IMR-90 (cell line): ENCODE data around the gene HSPA12A. TPM values are rescaled to one million over a fixed set of nuclear protein-coding genes. Genes with fewer than 3 reads are reported as not detected.
A peak's percentile ranks its signal among the peaks of the same experiment; 100 is the strongest.

Experiments
- ATAC-seq: fragments of 200-7000 bp; cut with Tn5 transposase; 2 replicates; pipeline ENCODE4 v1.9.1; 2020; ENCODE audit warnings: low read depth, mild to moderate bottlenecking, moderate library complexity
- BruUV-seq: library from RNA; stranded (reverse); fragments of 400-500 nt; replicated peaks from 2 replicates; lab custom pipeline; 2021; lab: Mats Ljungman, UMichigan
- CTCF ChIA-PET: fragments of 300-600 bp; formaldehyde crosslinking; extraction: SDS; loops from one replicate; lab custom pipeline; 2021; ENCODE audit warnings: antibody characterized with exemption; lab: Yijun Ruan, JAX
- POLR2A ChIA-PET: fragments of 300-600 bp; sonication (Branson Sonifier 250); formaldehyde crosslinking; loops from one replicate; lab custom pipeline; 2022; ENCODE audit warnings: antibody characterized with exemption; ENCODE audit not compliant: unreplicated experiment; lab: Charles Lee
- DNase-seq: peaks from one replicate; pipeline ENCODE4 v3.0.0; 2013
- H2AFZ ChIP-seq: replicated peaks from 2 replicates; pipeline ENCODE3; 2013; ENCODE audit warnings: low read length, mild to moderate bottlenecking; ENCODE audit not compliant: poor library complexity
- H2AK5ac ChIP-seq: 2 replicates; pipeline ENCODE4 v1.6.1; 2013; ENCODE audit warnings: low read depth, low read length, inconsistent platforms
- H2AK9ac ChIP-seq: replicated peaks from 2 replicates; pipeline ENCODE3; 2013; ENCODE audit warnings: mild to moderate bottlenecking, low read depth, low read length, moderate library complexity; ENCODE audit not compliant: poor library complexity
- H2BK120ac ChIP-seq: 2 replicates; pipeline ENCODE4 v1.6.1; 2013; ENCODE audit warnings: low read depth, low read length, inconsistent platforms
- H2BK15ac ChIP-seq: 3 replicates; pipeline ENCODE4 v1.6.1; 2013; ENCODE audit warnings: low read depth, low read length, inconsistent platforms
- H2BK20ac ChIP-seq: 2 replicates; pipeline ENCODE4 v1.6.1; 2013; ENCODE audit warnings: low read depth, mild to moderate bottlenecking, inconsistent platforms, low read length, moderate library complexity
- H2BK5ac ChIP-seq: 2 replicates; pipeline ENCODE4 v1.6.1; 2013; ENCODE audit warnings: mild to moderate bottlenecking, low read depth, low read length, inconsistent platforms; ENCODE audit not compliant: poor library complexity, severe bottlenecking
- H3K14ac ChIP-seq: replicated peaks from 2 replicates; pipeline ENCODE4 v1.6.1; 2013; ENCODE audit warnings: low read depth, low read length, inconsistent platforms
- H3K18ac ChIP-seq: 2 replicates; pipeline ENCODE4 v1.6.1; 2013; ENCODE audit warnings: low read depth, low read length, control low read depth
- H3K23ac ChIP-seq: 2 replicates; pipeline ENCODE4 v1.6.1; 2013; ENCODE audit warnings: low read depth, low read length, inconsistent platforms
- H3K27ac ChIP-seq: 2 replicates; pipeline ENCODE4 v1.5.1; 2013; ENCODE audit warnings: mild to moderate bottlenecking, control low read depth, low read length; ENCODE audit not compliant: insufficient read depth
- H3K27me3 ChIP-seq: 2 replicates; pipeline ENCODE4 v1.6.1; 2013; ENCODE audit warnings: low read length; ENCODE audit not compliant: control insufficient read depth, insufficient read depth
- H3K36me3 ChIP-seq: 2 replicates; pipeline ENCODE4 v1.6.1; 2013; ENCODE audit warnings: low read length, mixed read lengths; ENCODE audit not compliant: control insufficient read depth, insufficient read depth
- H3K4ac ChIP-seq: 2 replicates; pipeline ENCODE4 v1.6.1; 2013; ENCODE audit warnings: low read depth, low read length, inconsistent platforms
- H3K4me1 ChIP-seq: 2 replicates; pipeline ENCODE4 v1.6.1; 2013; ENCODE audit warnings: low read length, mixed read lengths; ENCODE audit not compliant: control insufficient read depth, insufficient read depth
- H3K4me2 ChIP-seq: 2 replicates; pipeline ENCODE4 v1.6.1; 2013; ENCODE audit warnings: low read depth, mild to moderate bottlenecking, control low read depth, low read length, moderate library complexity
- H3K4me3 ChIP-seq: 2 replicates; pipeline ENCODE4 v1.5.1; 2013; ENCODE audit warnings: low read depth, mild to moderate bottlenecking, control low read depth, low read length, moderate library complexity; ENCODE audit not compliant: insufficient read depth
- H3K56ac ChIP-seq: 2 replicates; pipeline ENCODE4 v1.6.1; 2013; ENCODE audit warnings: low read length, inconsistent platforms; ENCODE audit not compliant: insufficient read depth; ENCODE audit errors: extremely low read depth
- H3K79me1 ChIP-seq, 2 experiments: 2 replicates each; pipeline ENCODE4 v1.6.1; 2013; ENCODE audit warnings: low read length in 2 of 2, inconsistent platforms in 1 of 2, low read depth in 1 of 2
- H3K9ac ChIP-seq: 2 replicates; pipeline ENCODE4 v1.6.1; 2013; ENCODE audit warnings: low read depth, low read length, control low read depth
- H3K9me1 ChIP-seq: 2 replicates; pipeline ENCODE4 v1.6.1; 2013; ENCODE audit warnings: low read length, inconsistent platforms; ENCODE audit not compliant: insufficient read depth
- H3K9me3 ChIP-seq: 2 replicates; pipeline ENCODE4 v1.6.1; 2013; ENCODE audit warnings: low read length; ENCODE audit not compliant: control insufficient read depth, insufficient read depth
- H4K20me1 ChIP-seq: 2 replicates; pipeline ENCODE4 v1.6.1; 2013; ENCODE audit warnings: low read length, inconsistent platforms; ENCODE audit not compliant: insufficient read depth
- H4K5ac ChIP-seq: 2 replicates; pipeline ENCODE4 v1.6.1; 2013; ENCODE audit warnings: mild to moderate bottlenecking, low read depth, low read length, control low read depth
- H4K8ac ChIP-seq, 2 experiments: 2 replicates each; pipeline ENCODE4 v1.6.1; 2013; ENCODE audit warnings: low read depth in 2 of 2, low read length in 2 of 2, control low read depth in 1 of 2, inconsistent platforms in 1 of 2
- H4K91ac ChIP-seq: 2 replicates; pipeline ENCODE4 v1.6.1; 2013; ENCODE audit warnings: low read depth, low read length, inconsistent platforms; ENCODE audit not compliant: insufficient read depth
- BHLHE40 ChIP-seq: fragments of 150-350 bp; IDR thresholded peaks from 2 replicates; pipeline ENCODE4 v1.6.1; 2016; ENCODE audit warnings: mild to moderate bottlenecking, low read depth, low read length
- MAZ ChIP-seq: IDR thresholded peaks from 2 replicates; pipeline ENCODE4 v1.6.1; 2012; ENCODE audit warnings: low read depth, mild to moderate bottlenecking, low read length, improper control_type of control experiment, moderate library complexity, borderline replicate concordance
- MXI1 ChIP-seq: IDR thresholded peaks from 2 replicates; pipeline ENCODE4 v1.6.1; 2012; ENCODE audit warnings: low read depth, mild to moderate bottlenecking, low read length, moderate library complexity, borderline replicate concordance
- NFE2L2 ChIP-seq: fragments of 150-350 bp; IDR thresholded peaks from 2 replicates; pipeline ENCODE4 v1.6.1; 2016; ENCODE audit warnings: low read depth, mild to moderate bottlenecking, low read length
- RCOR1 ChIP-seq: IDR thresholded peaks from 2 replicates; pipeline ENCODE4 v1.6.1; 2012; ENCODE audit warnings: mild to moderate bottlenecking, low read length, improper control_type of control experiment; ENCODE audit not compliant: insufficient replicate concordance
- RFX5 ChIP-seq: IDR thresholded peaks from 2 replicates; pipeline ENCODE4 v1.8.0; 2012; ENCODE audit warnings: low read depth, mild to moderate bottlenecking, low read length, moderate library complexity
- WGBS, 2 experiments: methylation state at CpG; one replicate each; pipeline versions ENCODE4 v1.1.5 to v1.1.7; 2013; ENCODE audit warnings: missing lambda C conversion rate in 2 of 2; ENCODE audit not compliant: insufficient read length in 1 of 2; ENCODE audit errors: extremely low coverage in 2 of 2; 5-methylcytosine and 5-hydroxymethylcytosine counted together
- dilution Hi-C: fragments of 300-500 bp; cut with HindIII; formaldehyde crosslinking; loops from one replicate; pipeline ENCODE4 v1.14.3; 2018; ENCODE audit warnings: low sequenced_read_pairs; ENCODE audit not compliant: unreplicated experiment
- in situ Hi-C: fragments of 300-500 bp; cut with MboI; formaldehyde crosslinking; loops from 3 replicates; pipeline ENCODE4 v1.14.3; 2019; ENCODE audit warnings: low sequenced_read_pairs, inconsistent platforms, mixed read lengths
- intact Hi-C: fragments of 100-400 bp; cut with micrococcal nuclease; formaldehyde crosslinking; loops from 2 replicates; pipeline ENCODE4 v1.10.0; 2022
- polyA plus RNA-seq, 3 experiments: library from polyadenylated mRNA; depleted of rRNA; stranded (reverse); fragments of >200 nt; gene quantifications; 2 replicates each; pipeline ENCODE4 v1.2.3, GENCODE V29; 2012; ENCODE audit warnings: low replicate concordance in 1 of 3
- total RNA-seq: library from RNA; depleted of rRNA; stranded (reverse); fragments of >200 nt; gene quantifications from 2 replicates; pipeline ENCODE4 v1.2.3, GENCODE V29; 2012

HSPA12A gene
- total and polyA plus RNA-seq, 2 of the 4 experiments (the other 2 are of a cell fraction): 16.1 to 16.7 TPM

DNA sequence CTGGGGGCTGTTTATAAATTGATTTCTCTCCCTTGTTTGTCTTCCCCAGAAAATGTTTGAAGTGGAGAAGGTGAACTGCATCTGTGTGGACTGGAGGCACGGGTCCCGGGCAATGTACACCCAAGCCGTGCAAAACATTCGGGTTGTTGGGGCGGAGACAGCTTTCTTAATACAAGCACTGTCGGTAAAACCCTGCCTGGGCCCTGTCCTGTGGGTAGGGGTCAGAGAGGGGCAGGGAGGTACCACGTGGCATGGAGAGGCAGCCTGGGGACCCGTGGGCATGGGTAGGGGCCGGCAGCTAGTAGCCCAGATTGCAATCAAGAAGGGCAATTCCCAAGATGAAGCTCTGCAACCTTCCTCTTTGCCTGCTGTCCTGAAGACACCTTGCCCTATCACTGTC is 115.6 kb downstream of the HSPA12A start:
- no peak overlapping the region for H3K9ac ChIP-seq

More for the DNA sequence above, 115.6 kb downstream of the HSPA12A start:
- no peaks in the 10 kb centered on the region for H3K36me3 ChIP-seq
- ATAC-seq (0 out of 2 replicates have a peak, but pooled peaks have one; percentile 11), DNase-seq (no peak)
- H2BK20ac ChIP-seq: no peak overlapping the region
- no peak overlapping the region for H2BK15ac ChIP-seq
- H4K5ac ChIP-seq: no peak overlapping the region
- ChIA-PET CTCF (interaction anchor here (1.1 to 1.7 kb wide), 2 partner anchors 159 to 161 kb away, joined by 3 to 7 read pairs; no protein-coding TSS in a partner anchor), POLR2A (no interaction called here)
- no peak overlapping the region for H4K91ac ChIP-seq
- H4K20me1 ChIP-seq: no peaks in the 10 kb centered on the region
- H2AK5ac ChIP-seq: no peak overlapping the region
- no peak overlapping the region for H3K14ac ChIP-seq
- no peaks in the 10 kb centered on the region for H3K9me3 ChIP-seq
- no peak overlapping the region for H2BK5ac ChIP-seq
- H3K79me1 ChIP-seq: no peaks in the 10 kb centered on the region
- WGBS, 2 experiments: no CpG with 5 or more reads among the region's 9 CpGs
- H3K56ac ChIP-seq: no peak overlapping the region
- H3K27me3 ChIP-seq: peaks cover 12% of the 10 kb centered on the region
- no peaks in the 10 kb centered on the region for H3K9me1 ChIP-seq
- H3K4me2 ChIP-seq: no peak overlapping the region
- H3K18ac ChIP-seq: no peak overlapping the region
- TF ChIP-seq MAZ (no peak), RCOR1 (no peak), BHLHE40 (no peak), MXI1 (no peak), NFE2L2 (no peak), RFX5 (no peak)
- H2BK120ac ChIP-seq: no peak overlapping the region
- BruUV-seq: no TSS peak
- dilution Hi-C loops: no loop called here
- no peak overlapping the region for H3K23ac ChIP-seq
- H3K27ac ChIP-seq: no peak overlapping the region
- H2AFZ ChIP-seq: peak overlapping the region; percentile 51
- in situ Hi-C loops: no loop called here
- H4K8ac ChIP-seq: no peak overlapping the region
- H3K4ac ChIP-seq: no peak overlapping the region
- no peak overlapping the region for H2AK9ac ChIP-seq
- H3K4me3 ChIP-seq: no peak overlapping the region
- no peaks in the 10 kb centered on the region for H3K4me1 ChIP-seq
- intact Hi-C loops: loop anchor here (1.0 kb wide), 1 partner anchor 161 kb away; no protein-coding TSS in a partner anchor
